ENCODE results near the gene THRA.

The THRA gene

GRCh38 chr17:40018211-40019121 is 44.3 kb upstream of the THRA start:
- TF ChIP-seq CTCF (IDR thresholded peaks at IDR 0.05; ENCODE audit: extremely low read depth, missing control alignments): no peak

GRCh38 chr17:40019140-40019991 is 43.4 kb upstream of the THRA start:
- DNase-seq (ENCODE audit: low spot score): no peak
- TF ChIP-seq CTCF (IDR thresholded peaks at IDR 0.05; ENCODE audit: extremely low read depth, missing control alignments): no peak

More at GRCh38 chr17:40018211-40019121, 44.3 kb upstream of the THRA start:
- DNase-seq (ENCODE audit: low spot score): no peak

GRCh38 chr17:40020146-40020545 is 42.6 kb upstream of the THRA start:
- TF ChIP-seq CTCF (IDR thresholded peaks at IDR 0.05; ENCODE audit: extremely low read depth, missing control alignments): no peak
- no peak for DNase-seq (ENCODE audit: low spot score)

GRCh38 chr17:40021451-40021971 is 41.3 kb upstream of the THRA start:
- TF ChIP-seq CTCF (IDR thresholded peaks at IDR 0.05; ENCODE audit: extremely low read depth, missing control alignments): no peak
- no peak for DNase-seq (ENCODE audit: low spot score)

- no peak for TF ChIP-seq CTCF (IDR thresholded peaks at IDR 0.05; ENCODE audit: extremely low read depth, missing control alignments)
- DNase-seq (ENCODE audit: low spot score): no peak
Observed at GRCh38 chr17:40022497-40022896, 40.3 kb upstream of the THRA start.

GRCh38 chr17:40022961-40023541 is 39.7 kb upstream of the THRA start:
- TF ChIP-seq CTCF (IDR thresholded peaks at IDR 0.05; ENCODE audit: extremely low read depth, missing control alignments): no peak
- DNase-seq (ENCODE audit: low spot score): no peak
